ENCODE measurements around the gene ATG16L1. TPM values are rescaled to one million over a fixed set of nuclear protein-coding genes. Genes with fewer than 3 reads are reported as not detected.

ATG16L1 gene
- total RNA-seq, 5 donors from 2014 or later (not counting 1 experiment from before 2014, with no cell fraction given), result 73.9 to 117 (median 83.4) TPM

GRCh38 chr2:233250568-233250967, 905 bp upstream of the ATG16L1 start:
- peak overlapping the region; percentile 94 to 97 for H3K27ac Mint-ChIP-seq
- H3K4me1 Mint-ChIP-seq, result peaks cover 66 to 74% (median 74%) of the 10 kb centered on the region in 3 donors
- Histone ChIP-seq H3K9me3 (no peaks in the 10 kb centered on the region), H3K4me3 (ENCODE audit: control insufficient read depth in 1 of 2, extremely low read depth in 1 of 2, low read length in 1 of 2) (no peak overlapping the region), H3K27ac (ENCODE audit: low read length) (peak overlapping the region; percentile 85), H3K27me3 (replicated peaks in 1 of 2; ENCODE audit: control insufficient read depth in 2 of 2, extremely low read depth in 1 of 2, insufficient read depth in 2 of 2, low read length in 1 of 2) (no peaks in the 10 kb centered on the region), H3K4me1 (ENCODE audit: control insufficient read depth in 1 of 2, extremely low read depth in 1 of 2, insufficient read depth in 2 of 2, low read length in 2 of 2) (peaks cover 43 to 58% of the 10 kb centered on the region in 2 experiments), H3K36me3 (ENCODE audit: control insufficient read depth in 2 of 2, extremely low read depth in 1 of 2, insufficient read depth in 1 of 2, low read length in 1 of 2) (peaks cover 3 to 19% of the 10 kb centered on the region in 2 donors)
- POLR2A ChIA-PET, result interaction anchor here (0.6 kb wide), 2 partner anchors 66 to 411 kb away, joined by 3 read pairs; no protein-coding TSS in a partner anchor
- no peaks in the 10 kb centered on the region for H3K9me3 Mint-ChIP-seq
- peaks cover 19% of the 10 kb centered on the region for H3K36me3 Mint-ChIP-seq
- ATAC-seq (replicated peaks in 1 of 4) (no peak), DNase-seq (no peak)
- no peaks in the 10 kb centered on the region for H3K27me3 Mint-ChIP-seq
- WGBS (ENCODE audit: insufficient coverage), result 100% methylated on average over 6 of the region's 9 CpGs
- peak overlapping the region; percentile 28 to 92 (median 87) for H3K4me3 Mint-ChIP-seq
- CTCF ChIA-PET, result interaction anchor here in 1 of 2 donors (0.6 to 2.5 kb wide), 9 partner anchors 10 to 222 kb away, joined by 3 to 13 read pairs (median 4); partner anchors contain the start of gene INPP5D

GRCh38 chr2:233250985-233251305, 528 bp upstream of the ATG16L1 start:
- Mint-ChIP-seq H3K9me3 (no peaks in the 10 kb centered on the region), H3K36me3 (peaks cover 21% of the 10 kb centered on the region), H3K4me1 (peaks cover 70 to 78% (median 78%) of the 10 kb centered on the region in 3 donors), H3K27ac (peak overlapping the region; percentile 94 to 97), H3K4me3 (peak overlapping the region; percentile 87 to 92 (median 92)), H3K27me3 (no peaks in the 10 kb centered on the region)
- Histone ChIP-seq H3K4me3 (ENCODE audit: control insufficient read depth in 1 of 2, extremely low read depth in 1 of 2, low read length in 1 of 2) (peak overlapping the region in 1 of 2 donors; percentile 94), H3K27me3 (replicated peaks in 1 of 2; ENCODE audit: control insufficient read depth in 2 of 2, extremely low read depth in 1 of 2, insufficient read depth in 2 of 2, low read length in 1 of 2) (no peaks in the 10 kb centered on the region), H3K9me3 (no peaks in the 10 kb centered on the region), H3K36me3 (ENCODE audit: control insufficient read depth in 2 of 2, extremely low read depth in 1 of 2, insufficient read depth in 1 of 2, low read length in 1 of 2) (peaks cover 3 to 22% of the 10 kb centered on the region in 2 donors), H3K4me1 (ENCODE audit: control insufficient read depth in 1 of 2, extremely low read depth in 1 of 2, insufficient read depth in 2 of 2, low read length in 2 of 2) (peaks cover 43 to 58% of the 10 kb centered on the region in 2 experiments), H3K27ac (ENCODE audit: low read length) (peak overlapping the region; percentile 85)
- DNase-seq (no peak), ATAC-seq (replicated peaks in 1 of 4) (peak in 2 of 4 experiments; percentile 6 to 14)
- WGBS (ENCODE audit: insufficient coverage), result no CpG with 5 or more reads among the region's 1 CpG
- CTCF ChIA-PET, result interaction anchor here in 1 of 2 donors (1.0 to 2.5 kb wide), 7 partner anchors 10 to 222 kb away, joined by 3 to 13 read pairs (median 4); partner anchors contain the start of gene INPP5D
- POLR2A ChIA-PET, result interaction anchor here (0.6 to 3.5 kb wide), 4 partner anchors 17 to 493 kb away, joined by 3 to 18 read pairs (median 4); no protein-coding TSS in a partner anchor

GRCh38 chr2:233252227-233252626, 754 bp downstream of the ATG16L1 start:
- Histone ChIP-seq H3K4me3 (ENCODE audit: control insufficient read depth in 1 of 2, extremely low read depth in 1 of 2, low read length in 1 of 2) (peak overlapping the region; percentile 94 to 97), H3K36me3 (ENCODE audit: control insufficient read depth in 2 of 2, extremely low read depth in 1 of 2, insufficient read depth in 1 of 2, low read length in 1 of 2) (peaks cover 3 to 35% of the 10 kb centered on the region in 2 donors), H3K9me3 (no peaks in the 10 kb centered on the region), H3K27me3 (replicated peaks in 1 of 2; ENCODE audit: control insufficient read depth in 2 of 2, extremely low read depth in 1 of 2, insufficient read depth in 2 of 2, low read length in 1 of 2) (no peaks in the 10 kb centered on the region), H3K4me1 (ENCODE audit: control insufficient read depth in 1 of 2, extremely low read depth in 1 of 2, insufficient read depth in 2 of 2, low read length in 2 of 2) (peaks cover 40 to 56% of the 10 kb centered on the region in 2 experiments), H3K27ac (ENCODE audit: low read length) (peak overlapping the region; percentile 30)
- DNase-seq (no peak), ATAC-seq (replicated peaks in 1 of 4) (no peak)
- peak overlapping the region; percentile 64 to 84 for H3K27ac Mint-ChIP-seq
- CTCF ChIA-PET, result interaction anchor here in 1 of 2 donors (1.5 to 2.5 kb wide), 3 partner anchors 16 to 192 kb away, joined by 4 to 13 read pairs (median 7); partner anchors contain the start of gene INPP5D
- 2% methylated on average over 8 of the region's 18 CpGs for WGBS (ENCODE audit: insufficient coverage)
- no peaks in the 10 kb centered on the region for H3K27me3 Mint-ChIP-seq
- POLR2A ChIA-PET, result interaction anchor here in 1 of 2 donors (0.6 to 3.5 kb wide), 2 partner anchors 15 to 217 kb away, joined by 3 to 18 read pairs; no protein-coding TSS in a partner anchor
- peak overlapping the region; percentile 87 to 92 (median 92) for H3K4me3 Mint-ChIP-seq
- H3K36me3 Mint-ChIP-seq, result peaks cover 24% of the 10 kb centered on the region
- H3K4me1 Mint-ChIP-seq, result peaks cover 70 to 75% (median 71%) of the 10 kb centered on the region in 3 donors
- H3K9me3 Mint-ChIP-seq, result no peaks in the 10 kb centered on the region

GRCh38 chr2:233255151-233255550, 3.7 kb downstream of the ATG16L1 start:
- peaks cover 5 to 63% of the 10 kb centered on the region in 2 donors for H3K36me3 ChIP-seq (ENCODE audit: control insufficient read depth in 2 of 2, extremely low read depth in 1 of 2, insufficient read depth in 1 of 2, low read length in 1 of 2)
- H3K4me3 Mint-ChIP-seq, result peak overlapping the region; percentile 10 to 68 (median 41)
- peaks cover 68 to 79% (median 77%) of the 10 kb centered on the region in 3 donors for H3K4me1 Mint-ChIP-seq
- ChIA-PET CTCF (interaction anchor here in 1 of 2 donors (0.9 kb wide), 1 partner anchor 13 kb away, joined by 4 read pairs; no protein-coding TSS in a partner anchor), POLR2A (interaction anchor here in 1 of 2 donors (1.4 kb wide), 1 partner anchor 10 kb away, joined by 4 read pairs; no protein-coding TSS in a partner anchor)
- H3K9me3 Mint-ChIP-seq, result no peaks in the 10 kb centered on the region
- no peaks in the 10 kb centered on the region for H3K27me3 Mint-ChIP-seq
- no peak overlapping the region for H3K27ac ChIP-seq (ENCODE audit: low read length)
- no peaks in the 10 kb centered on the region for H3K9me3 ChIP-seq
- DNase-seq, result no peak
- ATAC-seq (replicated peaks in 1 of 4), result no peak
- H3K36me3 Mint-ChIP-seq, result peaks cover 44% of the 10 kb centered on the region
- H3K4me1 ChIP-seq (ENCODE audit: control insufficient read depth in 1 of 2, extremely low read depth in 1 of 2, insufficient read depth in 2 of 2, low read length in 2 of 2), result peaks cover 26 to 46% of the 10 kb centered on the region in 2 experiments
- no peak overlapping the region for H3K4me3 ChIP-seq (ENCODE audit: control insufficient read depth in 1 of 2, extremely low read depth in 1 of 2, low read length in 1 of 2)
- WGBS (ENCODE audit: insufficient coverage), result 98% methylated on average over 5 of the region's 11 CpGs
- H3K27ac Mint-ChIP-seq, result peak overlapping the region; percentile 37 to 40
- H3K27me3 ChIP-seq (replicated peaks in 1 of 2; ENCODE audit: control insufficient read depth in 2 of 2, extremely low read depth in 1 of 2, insufficient read depth in 2 of 2, low read length in 1 of 2), result no peaks in the 10 kb centered on the region

- CTCF ChIA-PET, result interaction anchor here in 1 of 2 donors (0.7 kb wide), 1 partner anchor 33 kb away, joined by 3 read pairs; no protein-coding TSS in a partner anchor
- peaks cover 67 to 78% (median 76%) of the 10 kb centered on the region in 3 donors for H3K4me1 Mint-ChIP-seq
Observed at GRCh38 chr2:233256048-233256447, 4.6 kb downstream of the ATG16L1 start.

GRCh38 chr2:233258211-233258610, 6.7 kb downstream of the ATG16L1 start:
- H3K4me3 ChIP-seq (ENCODE audit: control insufficient read depth in 1 of 2, extremely low read depth in 1 of 2, low read length in 1 of 2), result no peak overlapping the region
- ChIA-PET CTCF (no interaction called here), POLR2A (interaction anchor here in 1 of 2 donors (0.6 kb wide), 1 partner anchor 12 kb away, joined by 3 read pairs; no protein-coding TSS in a partner anchor)
- DNase-seq, result no peak
- peaks cover 5 to 93% of the 10 kb centered on the region in 2 donors for H3K36me3 ChIP-seq (ENCODE audit: control insufficient read depth in 2 of 2, extremely low read depth in 1 of 2, insufficient read depth in 1 of 2, low read length in 1 of 2)
- ATAC-seq (replicated peaks in 1 of 4), result no peak
- WGBS (ENCODE audit: insufficient coverage), result 100% methylated on average over 1 of the region's 2 CpGs
- Mint-ChIP-seq H3K4me1 (peaks cover 73 to 86% (median 83%) of the 10 kb centered on the region in 3 donors), H3K36me3 (peaks cover 68% of the 10 kb centered on the region), H3K4me3 (no peak overlapping the region), H3K27me3 (no peaks in the 10 kb centered on the region), H3K27ac (peak overlapping the region; percentile 44 to 62), H3K9me3 (no peaks in the 10 kb centered on the region)
- H3K27ac ChIP-seq (ENCODE audit: low read length), result no peak overlapping the region
- H3K27me3 ChIP-seq (replicated peaks in 1 of 2; ENCODE audit: control insufficient read depth in 2 of 2, extremely low read depth in 1 of 2, insufficient read depth in 2 of 2, low read length in 1 of 2), result no peaks in the 10 kb centered on the region
- peaks cover 13 to 44% of the 10 kb centered on the region in 2 experiments for H3K4me1 ChIP-seq (ENCODE audit: control insufficient read depth in 1 of 2, extremely low read depth in 1 of 2, insufficient read depth in 2 of 2, low read length in 2 of 2)
- H3K9me3 ChIP-seq, result no peaks in the 10 kb centered on the region

More at GRCh38 chr2:233256048-233256447, 4.6 kb downstream of the ATG16L1 start:
- POLR2A ChIA-PET, result interaction anchor here in 1 of 2 donors (1.0 kb wide), 1 partner anchor 9 kb away, joined by 3 read pairs; no protein-coding TSS in a partner anchor
- H3K9me3 ChIP-seq, result no peaks in the 10 kb centered on the region
- peaks cover 23 to 45% of the 10 kb centered on the region in 2 experiments for H3K4me1 ChIP-seq (ENCODE audit: control insufficient read depth in 1 of 2, extremely low read depth in 1 of 2, insufficient read depth in 2 of 2, low read length in 2 of 2)
- no peak overlapping the region for H3K4me3 ChIP-seq (ENCODE audit: control insufficient read depth in 1 of 2, extremely low read depth in 1 of 2, low read length in 1 of 2)
- peak overlapping the region in 1 of 3 donors; percentile 68 for H3K4me3 Mint-ChIP-seq
- H3K36me3 ChIP-seq (ENCODE audit: control insufficient read depth in 2 of 2, extremely low read depth in 1 of 2, insufficient read depth in 1 of 2, low read length in 1 of 2), result peaks cover 5 to 72% of the 10 kb centered on the region in 2 donors
- peak overlapping the region in 1 of 2 donors; percentile 15 for H3K27ac Mint-ChIP-seq
- H3K9me3 Mint-ChIP-seq, result no peaks in the 10 kb centered on the region
- ATAC-seq (replicated peaks in 1 of 4) (no peak), DNase-seq (no peak)
- H3K27me3 Mint-ChIP-seq, result no peaks in the 10 kb centered on the region
- WGBS (ENCODE audit: insufficient coverage), result no CpG with 5 or more reads among the region's 4 CpGs
- no peak overlapping the region for H3K27ac ChIP-seq (ENCODE audit: low read length)
- no peaks in the 10 kb centered on the region for H3K27me3 ChIP-seq (replicated peaks in 1 of 2; ENCODE audit: control insufficient read depth in 2 of 2, extremely low read depth in 1 of 2, insufficient read depth in 2 of 2, low read length in 1 of 2)
- peaks cover 51% of the 10 kb centered on the region for H3K36me3 Mint-ChIP-seq
